Camera-type eye (tissue), 1 donor: ENCODE measurements around the gene ZNF398. TPM values are rescaled to one million over a fixed set of nuclear protein-coding genes. Genes with fewer than 3 reads are reported as not detected.

Experiments used
- total RNA-seq: library from RNA; depleted of rRNA; stranded (reverse); fragments of >200 nt; gene quantifications from one replicate; pipeline ENCODE4 v1.2.3, GENCODE V29; 2014

Gene ZNF398
- 30.3 TPM for total RNA-seq

GRCh38 chr7:149147072-149147751 lies at the start of gene ZNF398:
Gene ZNF398, plus strand, starts transcription at chr7:149147453. Its CDS starts 290 bp downstream, at chr7:149147743.

GRCh38 chr7:149125863-149126661 lies 21.2 kb upstream of the ZNF398 start, which contains the start of gene ZNF425:
Gene ZNF425, minus strand, starts transcription at chr7:149126324. Its CDS starts 111 bp downstream, at chr7:149126213.

GRCh38 chr7:149195180-149196150 lies 48.2 kb downstream of the ZNF398 start, which contains the start of gene ZNF282:
Gene ZNF282, plus strand, starts transcription at chr7:149195546. Its CDS starts 44 bp downstream, at chr7:149195590.

Other genes with a start within 250 kb of the ZNF398 start
- 104 TPM for gene PDIA4, start 118.9 kb upstream of the ZNF398 start, total RNA-seq
- 15.8 TPM for gene ZNF786, start 56.7 kb upstream of the ZNF398 start, total RNA-seq
- 6.7 TPM for gene ZNF425, start 21.1 kb upstream of the ZNF398 start, total RNA-seq
- gene ZNF282, start 48.1 kb downstream of the ZNF398 start, total RNA-seq: 35.6 TPM
- 18.9 TPM for gene ZNF212, start 92.2 kb downstream of the ZNF398 start, total RNA-seq
- 18.6 TPM for gene ZNF783, start 114.7 kb downstream of the ZNF398 start, total RNA-seq